ENCODE results near the gene MTMR10.

The MTMR10 gene

GRCh38 chr15:30917013-30917412 lies 74.4 kb downstream of the MTMR10 start:
- DNase-seq, result no peak

- DNase-seq, result no peak
These were observed 77.7 kb downstream of the MTMR10 start for GRCh38 chr15:30913761-30914160.

GRCh38 chr15:30906366-30906765 lies 85.1 kb downstream of the MTMR10 start:
- DNase-seq, result no peak

GRCh38 chr15:30905821-30906220 lies 85.6 kb downstream of the MTMR10 start:
- no peak for DNase-seq

GRCh38 chr15:30904812-30905211 lies 86.6 kb downstream of the MTMR10 start:
- no peak for DNase-seq

GRCh38 chr15:30903497-30904187 lies 87.8 kb downstream of the MTMR10 start, which contains the start of gene FAN1:
Gene FAN1 (plus strand): TSS chr15:30903915. CDS start chr15:30904664, 749 bp downstream.
- peak; percentile 89 to 96 for DNase-seq

- no peak for DNase-seq
These were observed 89.5 kb downstream of the MTMR10 start for GRCh38 chr15:30901889-30902288.

GRCh38 chr15:30896211-30896606 lies 95.2 kb downstream of the MTMR10 start:
- DNase-seq, result no peak

GRCh38 chr15:30895461-30896210 lies 95.8 kb downstream of the MTMR10 start:
- DNase-seq, result no peak

GRCh38 chr15:30889196-30889595 lies 102.2 kb downstream of the MTMR10 start:
- DNase-seq, result no peak
